HL-60/S4 treated with retinoic acid at 250 ng/mL for 4 days and 3 days (cell line): ENCODE measurements around the gene C17orf58.
"Not testable (repeated sequence)": the region's sequence is repeated elsewhere in the genome, so short reads cannot be mapped to it uniquely, and the experiment has no call there.

Source experiments
- in situ Hi-C: fragments of 300-500 bp; cut with MboI; formaldehyde crosslinking; loops from 2 replicates; pipeline ENCODE4 v1.7.0; 2022; ENCODE audit warnings: low sequenced_read_pairs

Gene C17orf58

GRCh38 chr17:68004201-68004600 lies 7.9 kb upstream of the C17orf58 start:
- in situ Hi-C loops = no loop called here

GRCh38 chr17:67999291-67999911 lies 3.1 kb upstream of the C17orf58 start:
- in situ Hi-C loops = no loop called here

- in situ Hi-C loops = no loop called here
Measured at GRCh38 chr17:67998466-67998865, 2.2 kb upstream of the C17orf58 start.

GRCh38 chr17:67995570-67996263 lies 552 bp downstream of the C17orf58 start:
- in situ Hi-C loops = no loop called here

GRCh38 chr17:67994817-67995569 lies 1.3 kb downstream of the C17orf58 start:
- in situ Hi-C loops = no loop called here

GRCh38 chr17:67993998-67994361 lies 2.3 kb downstream of the C17orf58 start:
- in situ Hi-C loops = no loop called here

- in situ Hi-C loops = no loop called here
Measured at GRCh38 chr17:67993153-67993997, 2.9 kb downstream of the C17orf58 start.

GRCh38 chr17:67992548-67993152 lies 3.6 kb downstream of the C17orf58 start:
- in situ Hi-C loops = no loop called here

GRCh38 chr17:67990909-67991308 lies 5.4 kb downstream of the C17orf58 start:
- in situ Hi-C loops = no loop called here

- in situ Hi-C loops = no loop called here
Measured at GRCh38 chr17:67983383-67983688, 12.9 kb downstream of the C17orf58 start.

GRCh38 chr17:67982686-67983382 lies 13.4 kb downstream of the C17orf58 start:
- in situ Hi-C loops = no loop called here

GRCh38 chr17:67982034-67982640 lies 14.1 kb downstream of the C17orf58 start:
- in situ Hi-C loops = no loop called here

GRCh38 chr17:67980883-67981282 lies 15.4 kb downstream of the C17orf58 start:
- in situ Hi-C loops = not testable (repeated sequence)

- in situ Hi-C loops = no loop called here
Measured at GRCh38 chr17:67980456-67980855, 15.8 kb downstream of the C17orf58 start.

GRCh38 chr17:67976306-67976705 lies 20.0 kb downstream of the C17orf58 start:
- in situ Hi-C loops = not testable (repeated sequence)

- in situ Hi-C loops = no loop called here
Measured at GRCh38 chr17:67974598-67975066, 21.6 kb downstream of the C17orf58 start.

- in situ Hi-C loops = no loop called here
Measured at GRCh38 chr17:67974185-67974584, 22.1 kb downstream of the C17orf58 start.

GRCh38 chr17:67970783-67971182 lies 25.5 kb downstream of the C17orf58 start:
- in situ Hi-C loops = no loop called here

- in situ Hi-C loops = not testable (repeated sequence)
Measured at GRCh38 chr17:67963145-67963572, 33.1 kb downstream of the C17orf58 start.

- in situ Hi-C loops = not testable (repeated sequence)
Measured at GRCh38 chr17:67962156-67962555, 34.1 kb downstream of the C17orf58 start.
